Endothelial cell of umbilical vein (primary cell): ENCODE results near the gene C22orf23. TPM values are rescaled to one million over a fixed set of nuclear protein-coding genes. Genes with fewer than 3 reads are reported as not detected.

Experiments used
- BruUV-seq: library from RNA; stranded (reverse); fragments of 400-500 nt; replicated peaks from 2 replicates; lab custom pipeline; 2021; lab: Mats Ljungman, UMichigan
- CTCF ChIA-PET: fragments of 300-600, 350-600 bp; sonication (Branson Sonifier 250); formaldehyde crosslinking; loops from one replicate; lab custom pipeline; 2021; ENCODE audit warnings: antibody characterized with exemption, inconsistent platforms; lab: Charles Lee
- POLR2A ChIA-PET: fragments of 300-600, 350-600 bp; sonication (Branson Sonifier 250); formaldehyde crosslinking; loops from one replicate; lab custom pipeline; 2021; ENCODE audit warnings: antibody characterized with exemption, inconsistent platforms; lab: Charles Lee
- DNase-seq: peaks from one replicate; pipeline ENCODE4 v3.0.0-alpha.2; 2011; ENCODE audit warnings: low read depth, low spot score
- FAIRE-seq: peaks from 2 replicates; lab custom pipeline; 2011; peaks lifted over from hg19 to GRCh38; lab: Jason Lieb, UNC
- H2AFZ ChIP-seq: 2 replicates; pipeline ENCODE4 v1.6.0; 2012; ENCODE audit warnings: low read depth, low read length, control low read depth, inconsistent platforms
- H3K27ac ChIP-seq: 2 replicates; pipeline ENCODE4 v1.5.1; 2011; ENCODE audit warnings: low read depth, mild to moderate bottlenecking, control low read depth, low read length, moderate library complexity; ENCODE audit not compliant: insufficient read depth
- H3K27me3 ChIP-seq, 2 experiments: 2 replicates each; pipeline versions ENCODE4 v1.6.0 to v1.6.1; 2011; ENCODE audit warnings: low read length in 2 of 2, mixed read lengths in 1 of 2; ENCODE audit not compliant: control insufficient read depth in 2 of 2, insufficient read depth in 2 of 2
- H3K36me3 ChIP-seq, 2 experiments: 2 replicates in 1 of 2; 3 replicates in 1 of 2; pipeline ENCODE4 v1.5.1; 2011; ENCODE audit warnings: low read length in 2 of 2, mild to moderate bottlenecking in 1 of 2, moderate library complexity in 1 of 2; ENCODE audit not compliant: control insufficient read depth in 2 of 2, insufficient read depth in 2 of 2; ENCODE audit errors: extremely low read depth in 1 of 2
- H3K4me1 ChIP-seq: 3 replicates; pipeline ENCODE4 v1.5.1; 2011; ENCODE audit warnings: mild to moderate bottlenecking, low read length; ENCODE audit not compliant: control insufficient read depth, insufficient read depth; ENCODE audit errors: extremely low read depth
- H3K4me2 ChIP-seq: 2 replicates; pipeline ENCODE4 v1.6.1; 2011; ENCODE audit warnings: low read length, control low read depth, mixed read lengths; ENCODE audit not compliant: insufficient read depth
- H3K4me3 ChIP-seq, 3 experiments: fragments of 200-600 bp in 1 of 3; sonication (generic), shearing (Covaris generic) in 1 of 3; replicated peaks in 1 of 3; 2 replicates each; pipeline ENCODE4 v1.5.1; 2011 to 2016; ENCODE audit warnings: control low read depth in 3 of 3, low read length in 3 of 3, mild to moderate bottlenecking in 2 of 3, inconsistent platforms in 1 of 3, low read depth in 1 of 3, moderate library complexity in 1 of 3; ENCODE audit not compliant: insufficient read depth in 1 of 3
- H3K79me2 ChIP-seq: 2 replicates; pipeline ENCODE4 v1.6.0; 2012; ENCODE audit warnings: low read length, inconsistent platforms; ENCODE audit not compliant: control insufficient read depth, insufficient read depth
- H3K9ac ChIP-seq: replicated peaks from 2 replicates; pipeline ENCODE3; 2011; ENCODE audit warnings: low read length, control low read depth; ENCODE audit not compliant: insufficient read depth; ENCODE audit errors: extremely low read depth
- H3K9me1 ChIP-seq: replicated peaks from 3 replicates; pipeline ENCODE4 v1.6.0; 2011; ENCODE audit warnings: mild to moderate bottlenecking, low read length; ENCODE audit not compliant: control insufficient read depth, insufficient read depth; ENCODE audit errors: extremely low read depth
- H3K9me3 ChIP-seq: replicated peaks from 2 replicates; pipeline ENCODE4 v1.5.1; 2012; ENCODE audit warnings: low read length, inconsistent platforms; ENCODE audit not compliant: control insufficient read depth, insufficient read depth
- H4K20me1 ChIP-seq: replicated peaks from 2 replicates; pipeline ENCODE3; 2011; ENCODE audit warnings: mild to moderate bottlenecking, low read length; ENCODE audit not compliant: control insufficient read depth, insufficient read depth; ENCODE audit errors: extremely low read depth
- EZH2 ChIP-seq: IDR thresholded peaks from 2 replicates; pipeline ENCODE4 v1.6.1; 2012; ENCODE audit warnings: borderline replicate concordance, low read depth, mild to moderate bottlenecking, moderate library complexity, low read length, inconsistent platforms; ENCODE audit not compliant: severe bottlenecking
- FOS ChIP-seq: IDR thresholded peaks from 2 replicates; pipeline ENCODE4 v1.6.1; 2011; ENCODE audit warnings: mild to moderate bottlenecking, low read length, moderate library complexity, borderline replicate concordance; ENCODE audit not compliant: insufficient read depth
- GATA2 ChIP-seq: IDR thresholded peaks from 2 replicates; pipeline ENCODE4 v1.7.0; 2011; ENCODE audit warnings: low read depth, mild to moderate bottlenecking, moderate library complexity, mixed read lengths, low read length; ENCODE audit not compliant: insufficient read length, insufficient read depth
- JUN ChIP-seq: IDR thresholded peaks from 2 replicates; pipeline ENCODE4 v1.6.1; 2011; ENCODE audit warnings: borderline replicate concordance, low read depth; ENCODE audit not compliant: insufficient read length, insufficient read depth
- MYC ChIP-seq: IDR thresholded peaks from one replicate; pipeline ENCODE4 v1.6.1; 2011; ENCODE audit warnings: mild to moderate bottlenecking, low read depth, low read length
- POLR2A ChIP-seq: IDR thresholded peaks from 2 replicates; pipeline ENCODE4 v1.6.1; 2012; ENCODE audit warnings: low read depth, mild to moderate bottlenecking, control low read depth, low read length
- POLR2AphosphoS5 ChIP-seq: IDR thresholded peaks from 2 replicates; pipeline ENCODE4 v1.6.1; 2012; ENCODE audit warnings: low read depth, mild to moderate bottlenecking, control low read depth, low read length, moderate library complexity; ENCODE audit not compliant: insufficient read depth
- dilution Hi-C: fragments of 300-500 bp; cut with MboI; formaldehyde crosslinking; loops from one replicate; pipeline ENCODE4 v1.15.0; 2019; ENCODE audit warnings: low sequenced_read_pairs; ENCODE audit not compliant: extremely low pct_ligation_motif_present
- intact Hi-C: fragments of 100-400 bp; cut with micrococcal nuclease; formaldehyde crosslinking; loops from one replicate; pipeline ENCODE4 v1.10.0; 2022
- polyA plus RNA-seq, 4 experiments: library from polyadenylated mRNA; depleted of rRNA in 3 of 4; stranded (reverse) in 3 of 4; unstranded in 1 of 4; fragments of >200 nt; gene quantifications; 2 replicates each; pipeline versions ENCODE4 v1.2.1 to v1.2.3, GENCODE V29; 2011 to 2012; ENCODE audit warnings: missing spikeins in 1 of 4
- total RNA-seq: library from RNA; stranded (reverse); gene quantifications from 2 replicates; pipeline ENCODE4 v1.2.3, GENCODE V29; 2021
- TF ChIP-seq, protein P1 (sequence below): IDR thresholded peaks from 2 replicates; pipeline ENCODE4 v1.6.1; 2011; ENCODE audit not compliant: insufficient read depth, insufficient read length
- TF ChIP-seq, protein P2 (sequence below), 2 donors: IDR thresholded peaks; 1 replicate in 1 of 2; 2 replicates in 1 of 2; pipeline ENCODE4 v1.5.1; 2011; ENCODE audit warnings: low read length in 2 of 2, mild to moderate bottlenecking in 2 of 2, moderate library complexity in 2 of 2, control low read depth in 1 of 2, inconsistent platforms in 1 of 2, low read depth in 1 of 2; ENCODE audit not compliant: insufficient read depth in 1 of 2; ENCODE audit errors: extremely low read depth in 1 of 2

The C22orf23 gene
- total and polyA plus RNA-seq, 2 donors (not counting 3 experiments of a cell fraction or from before 2014, with no cell fraction given), result 0.23 to 0.44 TPM

DNA sequence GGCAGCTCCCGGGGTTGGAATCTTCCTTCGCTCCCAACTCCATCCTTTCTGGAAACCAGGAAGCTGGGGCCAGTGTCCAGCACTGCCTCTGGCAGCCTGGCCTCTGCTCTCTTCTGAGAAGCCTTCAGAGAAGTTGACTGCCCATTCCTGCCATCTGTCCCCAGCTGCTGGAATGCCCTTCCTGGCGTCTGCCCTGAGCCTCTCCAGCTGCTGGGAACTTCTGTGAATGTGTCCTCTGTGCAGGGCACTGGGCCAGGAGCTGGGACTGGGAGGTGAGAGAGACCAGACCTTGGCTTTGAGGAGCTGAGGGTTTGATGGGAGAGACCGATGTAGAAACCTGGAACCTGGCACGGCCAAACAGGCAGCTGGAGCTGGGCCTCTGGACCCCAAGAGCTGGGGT lies 36.9 kb upstream of the C22orf23 start:
- no peak for FAIRE-seq
- ChIA-PET POLR2A (no interaction called here), CTCF (no interaction called here)
- H3K27me3 ChIP-seq, result no peaks in the 10 kb centered on the region
- H2AFZ ChIP-seq, result no peak overlapping the region
- no peaks in the 10 kb centered on the region for H4K20me1 ChIP-seq
- no peaks in the 10 kb centered on the region for H3K9me3 ChIP-seq
- H3K79me2 ChIP-seq, result no peaks in the 10 kb centered on the region
- no peaks in the 10 kb centered on the region for H3K36me3 ChIP-seq
- H3K27ac ChIP-seq, result no peak overlapping the region
- H3K9me1 ChIP-seq, result no peaks in the 10 kb centered on the region
- no peak overlapping the region for H3K9ac ChIP-seq
- BruUV-seq, result no TSS peak
- intact Hi-C loops (no loop called here), dilution Hi-C loops (no loop called here)
- no peak overlapping the region for H3K4me2 ChIP-seq
- H3K4me3 ChIP-seq, result no peak overlapping the region
- no peaks in the 10 kb centered on the region for H3K4me1 ChIP-seq
- TF ChIP-seq, protein P1, sequence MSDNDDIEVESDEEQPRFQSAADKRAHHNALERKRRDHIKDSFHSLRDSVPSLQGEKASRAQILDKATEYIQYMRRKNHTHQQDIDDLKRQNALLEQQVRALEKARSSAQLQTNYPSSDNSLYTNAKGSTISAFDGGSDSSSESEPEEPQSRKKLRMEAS, result no peak
- TF ChIP-seq POLR2A (no peak), JUN (no peak), MYC (no peak), POLR2AphosphoS5 (no peak), GATA2 (no peak), FOS (no peak), EZH2 (no peak)
- TF ChIP-seq, protein P2, sequence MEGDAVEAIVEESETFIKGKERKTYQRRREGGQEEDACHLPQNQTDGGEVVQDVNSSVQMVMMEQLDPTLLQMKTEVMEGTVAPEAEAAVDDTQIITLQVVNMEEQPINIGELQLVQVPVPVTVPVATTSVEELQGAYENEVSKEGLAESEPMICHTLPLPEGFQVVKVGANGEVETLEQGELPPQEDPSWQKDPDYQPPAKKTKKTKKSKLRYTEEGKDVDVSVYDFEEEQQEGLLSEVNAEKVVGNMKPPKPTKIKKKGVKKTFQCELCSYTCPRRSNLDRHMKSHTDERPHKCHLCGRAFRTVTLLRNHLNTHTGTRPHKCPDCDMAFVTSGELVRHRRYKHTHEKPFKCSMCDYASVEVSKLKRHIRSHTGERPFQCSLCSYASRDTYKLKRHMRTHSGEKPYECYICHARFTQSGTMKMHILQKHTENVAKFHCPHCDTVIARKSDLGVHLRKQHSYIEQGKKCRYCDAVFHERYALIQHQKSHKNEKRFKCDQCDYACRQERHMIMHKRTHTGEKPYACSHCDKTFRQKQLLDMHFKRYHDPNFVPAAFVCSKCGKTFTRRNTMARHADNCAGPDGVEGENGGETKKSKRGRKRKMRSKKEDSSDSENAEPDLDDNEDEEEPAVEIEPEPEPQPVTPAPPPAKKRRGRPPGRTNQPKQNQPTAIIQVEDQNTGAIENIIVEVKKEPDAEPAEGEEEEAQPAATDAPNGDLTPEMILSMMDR (IDR thresholded peaks at IDR 0.05; ENCODE audit: extremely low read depth in 1 of 2, insufficient read depth in 1 of 2, low read depth in 1 of 2, low read length in 2 of 2), result no peak
- no peak for DNase-seq
